ENCODE measurements around the gene NDUFS3. TPM values are rescaled to one million over a fixed set of nuclear protein-coding genes. Genes with fewer than 3 reads are reported as not detected.

Gene NDUFS3
- total and polyA plus RNA-seq, 2 experiments from 2014 or later, result 74.4 to 80.8 TPM

GRCh38 chr11:47599902-47600301 lies 21.0 kb downstream of the NDUFS3 start:
- Histone ChIP-seq H3K4me3 (no peak overlapping the region), H3K27ac (no peak overlapping the region), H3F3A (ENCODE audit: insufficient read depth) (0 out of 2 replicates have a peak, but pooled peaks cover 6% of the 10 kb centered on the region), H3K79me2 (ENCODE audit: insufficient read depth) (no peaks in the 10 kb centered on the region), H3K27me3 (replicated peaks; ENCODE audit: insufficient read depth) (peaks cover 6% of the 10 kb centered on the region), H3K9me2 (ENCODE audit: insufficient read depth) (no peaks in the 10 kb centered on the region), H3K9me3 (ENCODE audit: low read depth) (no peaks in the 10 kb centered on the region), H4K20me1 (ENCODE audit: insufficient read depth) (no peaks in the 10 kb centered on the region), H3K36me3 (ENCODE audit: low read depth) (no peaks in the 10 kb centered on the region), H3K4me1 (ENCODE audit: insufficient read depth) (peaks cover 8% of the 10 kb centered on the region), H3K9ac (no peak overlapping the region), H3K4me2 (ENCODE audit: unreplicated experiment) (no peak overlapping the region), H2AFZ (no peak overlapping the region)
- WGBS, 2 experiments (ENCODE audit: low coverage in 1 of 2, low lambda C conversion rate in 2 of 2, missing lambda C conversion rate in 2 of 2), result 79 to 83% methylated on average over 4 of the region's 4 CpGs
- in situ Hi-C loops (cut with MboI), result no loop called here
- DNase-seq, result no peak
- TF ChIP-seq EZH2phosphoT487 (IDR thresholded peaks at IDR 0.05; ENCODE audit: insufficient read depth, low read depth) (no peak), EZH2 (IDR thresholded peaks at IDR 0.05; ENCODE audit: insufficient read depth, poor library complexity, severe bottlenecking) (no peak)

DNA sequence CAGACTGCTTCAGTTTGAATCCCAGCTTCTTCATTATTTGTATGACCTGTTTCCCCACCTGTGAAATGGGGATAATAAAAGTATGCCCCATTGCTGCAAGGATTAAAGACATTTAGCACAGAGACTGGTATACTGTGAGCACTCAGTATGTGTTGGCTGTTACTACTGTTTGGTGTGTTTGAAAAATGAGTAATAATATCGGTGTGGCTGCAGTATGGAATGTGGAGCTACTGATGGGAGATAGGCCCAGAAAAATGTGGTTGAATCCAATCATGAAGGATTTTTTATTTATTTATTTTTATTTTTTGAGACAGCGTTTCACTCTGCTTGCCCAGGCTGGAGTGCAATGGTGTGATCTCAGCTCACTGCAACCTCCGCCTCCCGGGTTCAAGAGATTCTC lies 24.4 kb downstream of the NDUFS3 start:
- 47 to 50% methylated on average over 4 of the region's 4 CpGs for WGBS, 2 experiments (ENCODE audit: low coverage in 1 of 2, low lambda C conversion rate in 2 of 2, missing lambda C conversion rate in 2 of 2)
- Histone ChIP-seq H3K27ac (no peak overlapping the region), H3K9me2 (ENCODE audit: insufficient read depth) (no peaks in the 10 kb centered on the region), H3K36me3 (ENCODE audit: low read depth) (no peaks in the 10 kb centered on the region), H3K9me3 (ENCODE audit: low read depth) (no peaks in the 10 kb centered on the region), H2AFZ (no peak overlapping the region), H3K4me1 (ENCODE audit: insufficient read depth) (peaks cover 29% of the 10 kb centered on the region), H3K4me3 (no peak overlapping the region), H3K9ac (no peak overlapping the region), H3K79me2 (ENCODE audit: insufficient read depth) (no peaks in the 10 kb centered on the region), H3K4me2 (ENCODE audit: unreplicated experiment) (no peak overlapping the region), H3F3A (ENCODE audit: insufficient read depth) (peaks cover 23% of the 10 kb centered on the region), H3K27me3 (replicated peaks; ENCODE audit: insufficient read depth) (no peaks in the 10 kb centered on the region), H4K20me1 (ENCODE audit: insufficient read depth) (no peaks in the 10 kb centered on the region)
- TF ChIP-seq EZH2phosphoT487 (IDR thresholded peaks at IDR 0.05; ENCODE audit: insufficient read depth, low read depth) (no peak), EZH2 (IDR thresholded peaks at IDR 0.05; ENCODE audit: insufficient read depth, poor library complexity, severe bottlenecking) (no peak)
- DNase-seq, result peak; percentile 55
- in situ Hi-C loops (cut with MboI), result no loop called here

GRCh38 chr11:47605921-47606320 lies 27.0 kb downstream of the NDUFS3 start:
- Histone ChIP-seq H3K27me3 (replicated peaks; ENCODE audit: insufficient read depth) (no peaks in the 10 kb centered on the region), H3K4me3 (no peak overlapping the region), H3K27ac (no peak overlapping the region), H2AFZ (no peak overlapping the region), H3K4me2 (ENCODE audit: unreplicated experiment) (no peak overlapping the region), H3K79me2 (ENCODE audit: insufficient read depth) (no peaks in the 10 kb centered on the region), H3K9me2 (ENCODE audit: insufficient read depth) (no peaks in the 10 kb centered on the region), H4K20me1 (ENCODE audit: insufficient read depth) (no peaks in the 10 kb centered on the region), H3F3A (ENCODE audit: insufficient read depth) (peaks cover 26% of the 10 kb centered on the region), H3K4me1 (ENCODE audit: insufficient read depth) (peaks cover 31% of the 10 kb centered on the region), H3K9ac (no peak overlapping the region), H3K9me3 (ENCODE audit: low read depth) (no peaks in the 10 kb centered on the region), H3K36me3 (ENCODE audit: low read depth) (no peaks in the 10 kb centered on the region)
- DNase-seq, result no peak
- in situ Hi-C loops (cut with MboI), result no loop called here
- no peak for TF ChIP-seq EZH2 (IDR thresholded peaks at IDR 0.05; ENCODE audit: insufficient read depth, poor library complexity, severe bottlenecking)
- TF ChIP-seq EZH2phosphoT487 (IDR thresholded peaks at IDR 0.05; ENCODE audit: insufficient read depth, low read depth), result no peak
- WGBS, 2 experiments (ENCODE audit: low coverage in 1 of 2, low lambda C conversion rate in 2 of 2, missing lambda C conversion rate in 2 of 2), result 100% methylated on average over 3 of the region's 3 CpGs

DNA sequence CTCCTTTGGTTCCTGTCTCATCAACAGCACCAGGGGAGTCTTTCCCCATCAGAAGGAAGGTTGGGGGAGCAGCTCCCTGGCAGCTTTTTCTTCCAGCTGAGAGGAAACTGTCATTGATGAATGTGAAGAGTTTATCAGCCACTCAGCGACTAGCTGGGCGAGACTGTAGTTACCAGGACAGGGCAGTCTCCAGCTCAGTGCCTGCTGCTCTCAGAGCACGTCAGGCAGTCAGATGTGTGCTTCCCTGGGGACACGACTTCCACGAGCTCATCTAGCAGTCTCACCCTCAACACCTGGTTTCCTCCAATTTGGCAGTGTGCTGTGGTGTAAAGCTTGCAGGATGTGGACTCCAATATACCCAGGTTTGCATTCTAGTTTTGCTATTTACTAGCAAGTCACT lies 27.9 kb downstream of the NDUFS3 start:
- 7 to 13% methylated on average over 5 of the region's 5 CpGs for WGBS, 2 experiments (ENCODE audit: low coverage in 1 of 2, low lambda C conversion rate in 2 of 2, missing lambda C conversion rate in 2 of 2)
- peak overlapping the region; percentile 70 for H3K27ac ChIP-seq
- H4K20me1 ChIP-seq (ENCODE audit: insufficient read depth), result no peaks in the 10 kb centered on the region
- no peaks in the 10 kb centered on the region for H3K27me3 ChIP-seq (replicated peaks; ENCODE audit: insufficient read depth)
- H3K9ac ChIP-seq, result peak overlapping the region; percentile 28; the same call in 1 of the 2 replicates
- peak overlapping the region; percentile 76 for H3K4me2 ChIP-seq (ENCODE audit: unreplicated experiment)
- no peak for TF ChIP-seq EZH2phosphoT487 (IDR thresholded peaks at IDR 0.05; ENCODE audit: insufficient read depth, low read depth)
- no peak for TF ChIP-seq EZH2 (IDR thresholded peaks at IDR 0.05; ENCODE audit: insufficient read depth, poor library complexity, severe bottlenecking)
- peaks cover 31% of the 10 kb centered on the region for H3K4me1 ChIP-seq (ENCODE audit: insufficient read depth)
- DNase-seq, result peak; percentile 74
- H3K36me3 ChIP-seq (ENCODE audit: low read depth), result no peaks in the 10 kb centered on the region
- in situ Hi-C loops (cut with MboI), result no loop called here
- H2AFZ ChIP-seq, result peak overlapping the region; percentile 1; the same call in 1 of the 2 replicates
- H3K79me2 ChIP-seq (ENCODE audit: insufficient read depth), result no peaks in the 10 kb centered on the region
- no peaks in the 10 kb centered on the region for H3K9me2 ChIP-seq (ENCODE audit: insufficient read depth)
- H3K4me3 ChIP-seq, result no peak overlapping the region
- H3F3A ChIP-seq (ENCODE audit: insufficient read depth), result peaks cover 26% of the 10 kb centered on the region
- H3K9me3 ChIP-seq (ENCODE audit: low read depth), result no peaks in the 10 kb centered on the region

DNA sequence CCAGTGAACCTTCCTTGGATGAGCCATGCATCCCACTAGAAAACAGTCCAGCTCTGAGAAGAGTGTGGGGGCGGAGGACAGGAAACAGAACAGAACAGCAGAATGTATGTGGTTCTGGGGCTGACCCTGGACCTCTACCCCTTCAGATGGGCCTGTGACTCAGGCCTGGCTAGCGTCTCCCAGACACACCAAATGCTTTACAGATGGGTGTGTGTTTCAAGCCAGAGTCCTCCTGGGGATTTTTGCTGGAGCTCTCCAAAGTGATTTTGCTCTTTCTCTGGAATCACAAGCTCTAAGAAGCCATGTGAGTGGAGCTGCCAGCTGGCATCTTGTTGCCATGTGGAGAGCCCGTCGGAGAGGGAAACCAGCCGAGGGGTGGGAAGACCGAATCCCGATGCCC lies 28.5 kb downstream of the NDUFS3 start:
- in situ Hi-C loops (cut with MboI), result no loop called here
- 1 to 2% methylated on average over 7 of the region's 7 CpGs for WGBS, 2 experiments (ENCODE audit: low coverage in 1 of 2, low lambda C conversion rate in 2 of 2, missing lambda C conversion rate in 2 of 2)
- DNase-seq, result peak; percentile 96
- Histone ChIP-seq H2AFZ (no peak overlapping the region; the same call in 1 of the 2 replicates), H3K27me3 (replicated peaks; ENCODE audit: insufficient read depth) (no peaks in the 10 kb centered on the region), H3K9me2 (ENCODE audit: insufficient read depth) (no peaks in the 10 kb centered on the region), H3K4me3 (peak overlapping the region; percentile 46), H3K27ac (peak overlapping the region; percentile 70), H3K79me2 (ENCODE audit: insufficient read depth) (no peaks in the 10 kb centered on the region), H3K4me2 (ENCODE audit: unreplicated experiment) (peak overlapping the region; percentile 76), H3K9me3 (ENCODE audit: low read depth) (no peaks in the 10 kb centered on the region), H3F3A (ENCODE audit: insufficient read depth) (peaks cover 26% of the 10 kb centered on the region), H3K36me3 (ENCODE audit: low read depth) (no peaks in the 10 kb centered on the region), H4K20me1 (ENCODE audit: insufficient read depth) (no peaks in the 10 kb centered on the region), H3K9ac (peak overlapping the region; percentile 28; the same call in 1 of the 2 replicates), H3K4me1 (ENCODE audit: insufficient read depth) (peaks cover 31% of the 10 kb centered on the region)
- TF ChIP-seq EZH2phosphoT487 (IDR thresholded peaks at IDR 0.05; ENCODE audit: insufficient read depth, low read depth) (no peak), EZH2 (IDR thresholded peaks at IDR 0.05; ENCODE audit: insufficient read depth, poor library complexity, severe bottlenecking) (no peak)

Measured in GM23248 (cell line).